ENCODE data around the gene TCAF1.

The TCAF1 gene

GRCh38 chr7:143901668-143902331 lies at the start of gene TCAF1:
TSS of gene TCAF1 (minus strand) at chr7:143902176. CDS start at chr7:143876608, 25,568 bp downstream.
- intact Hi-C loops (cut with DNase I): no loop called here
- DNase-seq: peak; percentile 92 to 99 (median 97)

- intact Hi-C loops (cut with DNase I): no loop called here
- DNase-seq: no peak
Observed at GRCh38 chr7:143948733-143949132, 46.8 kb upstream of the TCAF1 start.

- intact Hi-C loops (cut with DNase I): no loop called here
- no peak for DNase-seq
Observed at GRCh38 chr7:143947111-143947510, 45.1 kb upstream of the TCAF1 start.

GRCh38 chr7:143945423-143945822 lies 43.4 kb upstream of the TCAF1 start:
- no peak for DNase-seq
- intact Hi-C loops (cut with DNase I): no loop called here

GRCh38 chr7:143938379-143939243 lies 36.6 kb upstream of the TCAF1 start:
- DNase-seq: peak in 4 of 42 donors; percentile 10 to 43 (median 26)
- intact Hi-C loops (cut with DNase I): no loop called here

GRCh38 chr7:143936087-143937009 lies 34.4 kb upstream of the TCAF1 start:
- DNase-seq: peak in 29 of 42 donors; percentile 7 to 85 (median 48)
- intact Hi-C loops (cut with DNase I): no loop called here

- intact Hi-C loops (cut with DNase I): no loop called here
- DNase-seq: no peak
Observed at GRCh38 chr7:143934526-143935325, 32.8 kb upstream of the TCAF1 start, which contains the start of gene OR2F2. TSS of gene OR2F2 (plus strand) at chr7:143935233. CDS start at chr7:143935233, 0 bp downstream.

GRCh38 chr7:143931739-143932138 lies 29.8 kb upstream of the TCAF1 start:
- intact Hi-C loops (cut with DNase I): no loop called here

GRCh38 chr7:143929224-143929920 lies 27.4 kb upstream of the TCAF1 start:
- DNase-seq: peak in 27 of 42 donors; percentile 12 to 79 (median 42)
- intact Hi-C loops (cut with DNase I): no loop called here

More at GRCh38 chr7:143931739-143932138, 29.8 kb upstream of the TCAF1 start:
- no peak for DNase-seq

- intact Hi-C loops (cut with DNase I): no loop called here
- no peak for DNase-seq
Observed at GRCh38 chr7:143924851-143925250, 22.9 kb upstream of the TCAF1 start.

- intact Hi-C loops (cut with DNase I): no loop called here
- no peak for DNase-seq
Observed at GRCh38 chr7:143914938-143915652, 13.1 kb upstream of the TCAF1 start.

- intact Hi-C loops (cut with DNase I): no loop called here
Observed at GRCh38 chr7:143913945-143914615, 12.1 kb upstream of the TCAF1 start.

GRCh38 chr7:143910473-143911248 lies 8.7 kb upstream of the TCAF1 start:
- no peak for DNase-seq
- intact Hi-C loops (cut with DNase I): no loop called here

More at GRCh38 chr7:143913945-143914615, 12.1 kb upstream of the TCAF1 start:
- no peak for DNase-seq

GRCh38 chr7:143909863-143910262 lies 7.9 kb upstream of the TCAF1 start:
- intact Hi-C loops (cut with DNase I): no loop called here
- no peak for DNase-seq

- intact Hi-C loops (cut with DNase I): no loop called here
- DNase-seq: no peak
Observed at GRCh38 chr7:143908120-143908519, 6.1 kb upstream of the TCAF1 start.

GRCh38 chr7:143906895-143907294 lies 4.9 kb upstream of the TCAF1 start:
- intact Hi-C loops (cut with DNase I): no loop called here

More at GRCh38 chr7:143906895-143907294, 4.9 kb upstream of the TCAF1 start:
- DNase-seq: no peak

Data from head of caudate nucleus (tissue), 42 donors.